ENCODE measurements around the gene LNX1. TPM values are rescaled to one million over a fixed set of nuclear protein-coding genes. Genes with fewer than 3 reads are reported as not detected.

LNX1 gene
- total RNA-seq, 1 experiment from 2014 or later, result 9.3 TPM

- no peaks in the 10 kb centered on the region for H3K27me3 ChIP-seq (replicated peaks; ENCODE audit: control insufficient read depth, insufficient read depth, low read length)
- BruUV-seq (replicated peaks), result no TSS peak
- Mint-ChIP-seq H3K27ac (ENCODE audit: unreplicated experiment) (no peak overlapping the region), H3K9me3 (ENCODE audit: unreplicated experiment) (no peaks in the 10 kb centered on the region), H3K4me1 (ENCODE audit: low read depth, unreplicated experiment) (no peaks in the 10 kb centered on the region), H3K4me3 (ENCODE audit: unreplicated experiment) (no peak overlapping the region), H3K36me3 (ENCODE audit: insufficient read depth, unreplicated experiment) (no peaks in the 10 kb centered on the region), H3K27me3 (ENCODE audit: insufficient read depth, unreplicated experiment) (no peaks in the 10 kb centered on the region)
- H3K4me1 ChIP-seq, result no peaks in the 10 kb centered on the region
- TF ChIP-seq, protein P1, sequence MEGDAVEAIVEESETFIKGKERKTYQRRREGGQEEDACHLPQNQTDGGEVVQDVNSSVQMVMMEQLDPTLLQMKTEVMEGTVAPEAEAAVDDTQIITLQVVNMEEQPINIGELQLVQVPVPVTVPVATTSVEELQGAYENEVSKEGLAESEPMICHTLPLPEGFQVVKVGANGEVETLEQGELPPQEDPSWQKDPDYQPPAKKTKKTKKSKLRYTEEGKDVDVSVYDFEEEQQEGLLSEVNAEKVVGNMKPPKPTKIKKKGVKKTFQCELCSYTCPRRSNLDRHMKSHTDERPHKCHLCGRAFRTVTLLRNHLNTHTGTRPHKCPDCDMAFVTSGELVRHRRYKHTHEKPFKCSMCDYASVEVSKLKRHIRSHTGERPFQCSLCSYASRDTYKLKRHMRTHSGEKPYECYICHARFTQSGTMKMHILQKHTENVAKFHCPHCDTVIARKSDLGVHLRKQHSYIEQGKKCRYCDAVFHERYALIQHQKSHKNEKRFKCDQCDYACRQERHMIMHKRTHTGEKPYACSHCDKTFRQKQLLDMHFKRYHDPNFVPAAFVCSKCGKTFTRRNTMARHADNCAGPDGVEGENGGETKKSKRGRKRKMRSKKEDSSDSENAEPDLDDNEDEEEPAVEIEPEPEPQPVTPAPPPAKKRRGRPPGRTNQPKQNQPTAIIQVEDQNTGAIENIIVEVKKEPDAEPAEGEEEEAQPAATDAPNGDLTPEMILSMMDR (IDR thresholded peaks at IDR 0.05; ENCODE audit: insufficient read depth in 1 of 2, low read depth in 1 of 2, low read length in 1 of 2, severe bottlenecking in 1 of 2, unreplicated experiment in 1 of 2), result no peak
- ChIA-PET CTCF (no interaction called here), POLR2A (no interaction called here)
- H3K4me3 ChIP-seq (ENCODE audit: low read depth, low read length), result no peak overlapping the region
- H3K36me3 ChIP-seq (ENCODE audit: control insufficient read depth, insufficient read depth, low read length), result no peaks in the 10 kb centered on the region
- intact Hi-C loops (cut with micrococcal nuclease; ENCODE audit: unreplicated experiment), result no loop called here
- no peaks in the 10 kb centered on the region for H3K9me3 ChIP-seq
- DNase-seq, result no peak
These were observed 38.6 kb downstream of the LNX1 start for GRCh38 chr4:53552711-53553110.

- no peaks in the 10 kb centered on the region for H3K27me3 Mint-ChIP-seq (ENCODE audit: insufficient read depth, unreplicated experiment)
- no peaks in the 10 kb centered on the region for H3K4me1 Mint-ChIP-seq (ENCODE audit: low read depth, unreplicated experiment)
- H3K27me3 ChIP-seq (replicated peaks; ENCODE audit: control insufficient read depth, insufficient read depth, low read length), result no peaks in the 10 kb centered on the region
- ChIA-PET POLR2A (no interaction called here), CTCF (no interaction called here)
- no peak overlapping the region for H3K4me3 ChIP-seq (ENCODE audit: low read depth, low read length)
- intact Hi-C loops (cut with micrococcal nuclease; ENCODE audit: unreplicated experiment), result no loop called here
- H3K36me3 ChIP-seq (ENCODE audit: control insufficient read depth, insufficient read depth, low read length), result no peaks in the 10 kb centered on the region
- H3K9me3 ChIP-seq, result no peaks in the 10 kb centered on the region
- no peak for DNase-seq
- no peak overlapping the region for H3K4me3 Mint-ChIP-seq (ENCODE audit: unreplicated experiment)
- TF ChIP-seq, protein P1 (IDR thresholded peaks at IDR 0.05; ENCODE audit: insufficient read depth in 1 of 2, low read depth in 1 of 2, low read length in 1 of 2, severe bottlenecking in 1 of 2, unreplicated experiment in 1 of 2), result no peak
- BruUV-seq (replicated peaks), result no TSS peak
- H3K4me1 ChIP-seq, result no peaks in the 10 kb centered on the region
- no peak overlapping the region for H3K27ac Mint-ChIP-seq (ENCODE audit: unreplicated experiment)
- no peaks in the 10 kb centered on the region for H3K36me3 Mint-ChIP-seq (ENCODE audit: insufficient read depth, unreplicated experiment)
- H3K9me3 Mint-ChIP-seq (ENCODE audit: unreplicated experiment), result no peaks in the 10 kb centered on the region
These were observed 39.3 kb downstream of the LNX1 start for GRCh38 chr4:53551958-53552357.

DNA sequence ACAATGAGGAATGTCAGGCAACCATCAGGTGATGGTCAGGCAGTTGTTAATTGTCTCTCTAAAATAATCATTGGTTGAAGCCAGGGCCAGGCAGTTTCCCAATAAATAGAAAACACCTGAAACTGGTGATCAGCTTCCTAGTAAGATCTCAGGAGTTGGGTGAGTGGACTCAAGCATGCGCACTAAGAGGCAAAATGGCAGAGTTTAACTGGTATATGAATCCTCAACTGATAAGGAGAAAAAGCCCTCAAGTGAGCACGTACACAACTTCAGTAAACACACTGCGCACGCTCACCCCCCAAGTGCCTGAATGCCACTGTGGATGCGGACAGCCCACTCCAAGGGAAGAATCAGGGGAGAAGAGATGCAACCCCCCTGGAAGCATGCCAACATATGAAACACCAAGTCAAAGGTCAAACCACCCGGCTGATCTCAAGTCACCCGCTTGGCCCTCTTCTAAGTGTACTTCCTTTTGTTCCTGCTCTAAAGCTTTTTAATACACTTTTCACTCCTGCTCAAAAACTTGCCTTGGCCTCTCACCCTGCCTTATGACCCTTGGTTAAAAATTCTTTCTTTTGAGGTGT is 39.9 kb downstream of the LNX1 start:
- Histone ChIP-seq H3K36me3 (ENCODE audit: control insufficient read depth, insufficient read depth, low read length) (no peaks in the 10 kb centered on the region), H3K9me3 (no peaks in the 10 kb centered on the region), H3K4me3 (ENCODE audit: low read depth, low read length) (no peak overlapping the region), H3K4me1 (no peaks in the 10 kb centered on the region), H3K27me3 (replicated peaks; ENCODE audit: control insufficient read depth, insufficient read depth, low read length) (no peaks in the 10 kb centered on the region)
- ChIA-PET CTCF (no interaction called here), POLR2A (no interaction called here)
- Mint-ChIP-seq H3K9me3 (ENCODE audit: unreplicated experiment) (no peaks in the 10 kb centered on the region), H3K27me3 (ENCODE audit: insufficient read depth, unreplicated experiment) (no peaks in the 10 kb centered on the region), H3K27ac (ENCODE audit: unreplicated experiment) (no peak overlapping the region), H3K4me3 (ENCODE audit: unreplicated experiment) (no peak overlapping the region), H3K4me1 (ENCODE audit: low read depth, unreplicated experiment) (no peaks in the 10 kb centered on the region), H3K36me3 (ENCODE audit: insufficient read depth, unreplicated experiment) (no peaks in the 10 kb centered on the region)
- intact Hi-C loops (cut with micrococcal nuclease; ENCODE audit: unreplicated experiment), result no loop called here
- DNase-seq, result no peak
- no TSS peak for BruUV-seq (replicated peaks)
- TF ChIP-seq, protein P1 (IDR thresholded peaks at IDR 0.05; ENCODE audit: insufficient read depth in 1 of 2, low read depth in 1 of 2, low read length in 1 of 2, severe bottlenecking in 1 of 2, unreplicated experiment in 1 of 2), result no peak
